DND-41 (cell line): Measurements from ENCODE around the gene TAAR9.

Experiments
- ATAC-seq: fragments of 200-7000 bp; cut with Tn5 transposase; 3 replicates; pipeline ENCODE4 v1.9.1; 2021; ENCODE audit warnings: low read depth; ENCODE audit not compliant: insufficient read depth
- DNase-seq: peaks from one replicate; pipeline ENCODE4 v3.0.0-alpha.2; 2020
- H2AFZ ChIP-seq: 2 replicates; pipeline ENCODE4 v1.6.0; 2012; ENCODE audit warnings: low read depth, low read length
- H3K27ac ChIP-seq: 2 replicates; pipeline ENCODE4 v1.5.1; 2012; ENCODE audit warnings: low read length, inconsistent platforms
- H3K27me3 ChIP-seq: fragments of 200-600 bp; sonication (generic); 2 replicates; pipeline ENCODE4 v1.6.0; 2012; ENCODE audit warnings: low read length, mild to moderate bottlenecking, inconsistent platforms; ENCODE audit not compliant: insufficient read depth, poor library complexity
- H3K36me3 ChIP-seq: 2 replicates; pipeline ENCODE4 v1.5.1; 2012; ENCODE audit warnings: low read length, inconsistent platforms; ENCODE audit not compliant: insufficient read depth
- H3K4me1 ChIP-seq: 2 replicates; pipeline ENCODE4 v1.5.1; 2012; ENCODE audit warnings: mild to moderate bottlenecking, low read length; ENCODE audit not compliant: insufficient read depth
- H3K4me2 ChIP-seq: 2 replicates; pipeline ENCODE4 v1.6.0; 2012; ENCODE audit warnings: mild to moderate bottlenecking, moderate library complexity, low read length, inconsistent platforms; ENCODE audit not compliant: insufficient read depth
- H3K4me3 ChIP-seq, 2 experiments: fragments of 200-600 bp in 1 of 2; shearing (Covaris generic) in 1 of 2; 2 replicates each; pipeline ENCODE4 v1.5.1; 2012 to 2016; ENCODE audit warnings: inconsistent platforms in 2 of 2, low read length in 2 of 2, mild to moderate bottlenecking in 2 of 2, low read depth in 1 of 2, moderate library complexity in 1 of 2
- H3K79me2 ChIP-seq: 2 replicates; pipeline ENCODE4 v1.6.0; 2012; ENCODE audit warnings: low read length, inconsistent platforms; ENCODE audit not compliant: insufficient read depth
- H3K9ac ChIP-seq: 2 replicates; pipeline ENCODE4 v1.6.0; 2012; ENCODE audit warnings: low read depth, mild to moderate bottlenecking, inconsistent platforms, low read length, moderate library complexity
- H3K9me3 ChIP-seq: 2 replicates; pipeline ENCODE4 v1.5.1; 2012; ENCODE audit warnings: low read length, moderate library complexity, mild to moderate bottlenecking, inconsistent platforms; ENCODE audit not compliant: insufficient read depth, severe bottlenecking
- H4K20me1 ChIP-seq: 2 replicates; pipeline ENCODE4 v1.6.0; 2012; ENCODE audit warnings: low read length; ENCODE audit not compliant: insufficient read depth
- CTCF ChIP-seq: IDR thresholded peaks from 2 replicates; pipeline ENCODE4 v1.5.1; 2012; ENCODE audit warnings: borderline replicate concordance, low read length, moderate library complexity, mild to moderate bottlenecking; ENCODE audit not compliant: poor library complexity, severe bottlenecking; ENCODE audit errors: extremely low read depth
- EZH2 ChIP-seq: IDR thresholded peaks from 3 replicates; pipeline ENCODE4 v1.6.1; 2012; ENCODE audit warnings: borderline replicate concordance, low read depth, mild to moderate bottlenecking, moderate library complexity, low read length, inconsistent platforms; ENCODE audit not compliant: severe bottlenecking

The TAAR9 gene

GRCh38 chr6:132571774-132572173 lies 33.7 kb downstream of the TAAR9 start:
- ATAC-seq (no peak), DNase-seq (no peak)
- no peak overlapping the region for H3K9ac ChIP-seq
- H3K9me3 ChIP-seq, result no peaks in the 10 kb centered on the region
- no peaks in the 10 kb centered on the region for H3K4me1 ChIP-seq
- H3K36me3 ChIP-seq, result no peaks in the 10 kb centered on the region
- no peak overlapping the region for H3K27ac ChIP-seq
- no peaks in the 10 kb centered on the region for H3K79me2 ChIP-seq
- H3K27me3 ChIP-seq, result no peaks in the 10 kb centered on the region
- TF ChIP-seq EZH2, result no peak
- no peak for TF ChIP-seq CTCF
- H2AFZ ChIP-seq, result no peak overlapping the region
- H4K20me1 ChIP-seq, result no peaks in the 10 kb centered on the region
- H3K4me3 ChIP-seq, result no peak overlapping the region
- no peak overlapping the region for H3K4me2 ChIP-seq

GRCh38 chr6:132584698-132585097 lies 46.6 kb downstream of the TAAR9 start:
- no peak overlapping the region for H2AFZ ChIP-seq
- ATAC-seq (no peak), DNase-seq (no peak)
- H3K9ac ChIP-seq, result no peak overlapping the region
- no peaks in the 10 kb centered on the region for H3K36me3 ChIP-seq
- no peak overlapping the region for H3K27ac ChIP-seq
- H3K4me2 ChIP-seq, result no peak overlapping the region
- no peaks in the 10 kb centered on the region for H3K9me3 ChIP-seq
- no peak for TF ChIP-seq EZH2
- no peak for TF ChIP-seq CTCF
- peaks cover 7% of the 10 kb centered on the region for H3K27me3 ChIP-seq
- H3K4me3 ChIP-seq, result no peak overlapping the region
- no peaks in the 10 kb centered on the region for H3K79me2 ChIP-seq
- no peaks in the 10 kb centered on the region for H4K20me1 ChIP-seq
- H3K4me1 ChIP-seq, result no peaks in the 10 kb centered on the region

GRCh38 chr6:132587424-132587823 lies 49.3 kb downstream of the TAAR9 start:
- Histone ChIP-seq H3K4me1 (no peaks in the 10 kb centered on the region), H3K9me3 (no peaks in the 10 kb centered on the region), H3K27me3 (peaks cover 7% of the 10 kb centered on the region), H3K4me2 (no peak overlapping the region), H3K9ac (no peak overlapping the region), H4K20me1 (no peaks in the 10 kb centered on the region), H2AFZ (no peak overlapping the region), H3K36me3 (no peaks in the 10 kb centered on the region), H3K79me2 (no peaks in the 10 kb centered on the region), H3K27ac (no peak overlapping the region), H3K4me3 (no peak overlapping the region)
- no peak for TF ChIP-seq EZH2
- TF ChIP-seq CTCF, result no peak
- ATAC-seq (no peak), DNase-seq (no peak)
